ENCODE measurements around the gene C1orf174.
A peak's percentile ranks its signal among the peaks of the same experiment; 100 is the strongest.

C1orf174 gene

DNA sequence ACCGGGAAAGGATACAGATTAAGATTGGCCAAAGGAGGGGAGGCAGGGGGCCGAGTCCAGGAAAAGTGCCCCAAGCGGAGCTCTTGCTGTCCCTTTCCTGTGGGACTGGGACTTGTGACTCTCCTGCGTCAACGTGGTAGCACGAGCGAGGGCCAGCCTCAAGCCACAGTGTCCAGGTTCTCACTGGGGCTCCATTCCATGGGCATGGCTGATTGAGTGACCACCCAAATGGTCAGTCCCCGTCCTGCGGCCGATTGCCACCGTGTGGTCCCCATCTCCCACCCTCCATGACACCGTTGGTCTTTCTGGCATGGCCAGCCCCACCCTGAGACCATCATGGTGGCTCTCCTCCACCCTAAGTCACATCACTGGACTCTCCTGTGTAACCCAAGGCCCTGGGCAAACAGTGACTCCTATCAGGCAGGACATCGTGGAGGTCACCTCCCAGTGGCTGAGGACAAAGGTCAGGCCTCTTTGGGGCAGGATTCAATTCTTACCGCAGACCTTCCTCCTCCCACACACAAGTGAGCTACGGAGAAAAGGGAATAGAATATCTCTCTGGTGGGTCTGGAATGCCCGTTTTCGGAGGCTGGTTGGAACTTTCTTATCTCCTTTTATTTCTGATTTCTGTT, 8.9 kb upstream of the C1orf174 start:
- no peak for DNase-seq

DNA sequence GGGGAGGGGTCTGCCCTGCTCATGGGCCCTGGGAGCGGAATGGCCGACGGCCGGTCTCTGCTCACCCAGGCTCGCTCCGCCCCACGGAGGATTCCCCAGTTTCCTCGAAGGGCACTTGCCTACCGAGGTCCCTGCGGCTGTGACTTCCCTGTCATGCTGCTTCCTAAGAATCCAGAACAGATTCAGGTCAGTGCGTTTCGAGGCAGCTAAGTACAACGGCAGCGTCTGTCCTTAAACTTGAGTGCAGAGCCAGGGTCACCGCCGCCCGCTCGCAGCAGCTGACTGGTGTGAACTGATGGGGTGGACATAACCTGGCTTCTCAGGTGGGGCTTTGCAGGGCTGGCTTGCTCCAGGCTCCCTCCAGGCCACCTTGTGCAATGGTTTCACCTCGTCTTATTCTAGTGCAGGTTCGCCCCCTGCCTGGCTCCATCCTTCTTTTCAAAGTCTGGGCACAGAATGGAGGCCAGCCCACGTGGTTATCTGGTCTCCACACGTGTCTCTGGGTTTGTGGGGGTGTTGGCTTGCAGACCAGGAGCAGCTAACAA, 7.6 kb upstream of the C1orf174 start:
- DNase-seq = no peak

DNA sequence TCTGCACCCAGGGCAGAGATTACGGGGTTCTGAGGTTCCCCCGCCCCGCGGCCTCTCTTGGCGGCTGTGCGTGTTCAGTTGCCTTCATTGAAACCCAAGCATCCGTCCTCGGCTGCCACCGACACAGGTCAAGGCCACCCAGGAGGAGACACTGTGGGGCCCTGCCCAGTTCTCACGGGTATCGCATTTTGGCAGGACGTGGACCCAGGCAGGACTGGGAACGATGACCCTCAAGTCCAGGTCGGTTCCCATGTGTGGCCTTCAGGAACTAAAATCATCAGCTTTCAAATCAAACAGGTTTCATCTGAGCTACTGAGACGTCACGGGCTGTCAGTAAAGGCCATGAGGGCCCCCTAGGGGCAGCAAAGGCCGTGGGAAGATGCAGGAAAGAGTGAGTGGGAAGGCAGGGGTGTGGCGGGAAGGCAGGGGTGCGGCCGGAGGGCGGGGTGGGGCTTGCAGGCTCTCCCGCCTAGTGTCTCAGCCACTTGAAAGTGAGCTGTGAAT, 7.0 kb upstream of the C1orf174 start:
- peak in 1 of 2 donors; percentile 57 for DNase-seq

DNA sequence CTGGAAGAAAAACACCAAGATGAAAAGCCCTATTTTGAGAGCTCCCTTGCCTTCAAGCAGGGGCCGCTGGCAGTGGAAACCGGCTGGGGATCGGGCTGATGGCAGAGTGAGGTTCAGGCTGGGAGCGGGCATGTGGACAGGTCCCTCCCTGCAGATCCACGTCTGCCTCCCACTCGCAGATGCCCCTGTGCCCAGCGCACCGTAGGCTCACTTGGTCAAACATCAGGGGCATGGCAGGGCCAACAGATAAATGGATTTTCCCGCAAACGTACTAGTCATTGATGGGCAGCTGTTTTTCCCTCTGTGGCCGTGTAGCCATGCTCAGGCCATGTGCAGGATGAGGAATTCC, 6.6 kb upstream of the C1orf174 start:
- DNase-seq = no peak

DNA sequence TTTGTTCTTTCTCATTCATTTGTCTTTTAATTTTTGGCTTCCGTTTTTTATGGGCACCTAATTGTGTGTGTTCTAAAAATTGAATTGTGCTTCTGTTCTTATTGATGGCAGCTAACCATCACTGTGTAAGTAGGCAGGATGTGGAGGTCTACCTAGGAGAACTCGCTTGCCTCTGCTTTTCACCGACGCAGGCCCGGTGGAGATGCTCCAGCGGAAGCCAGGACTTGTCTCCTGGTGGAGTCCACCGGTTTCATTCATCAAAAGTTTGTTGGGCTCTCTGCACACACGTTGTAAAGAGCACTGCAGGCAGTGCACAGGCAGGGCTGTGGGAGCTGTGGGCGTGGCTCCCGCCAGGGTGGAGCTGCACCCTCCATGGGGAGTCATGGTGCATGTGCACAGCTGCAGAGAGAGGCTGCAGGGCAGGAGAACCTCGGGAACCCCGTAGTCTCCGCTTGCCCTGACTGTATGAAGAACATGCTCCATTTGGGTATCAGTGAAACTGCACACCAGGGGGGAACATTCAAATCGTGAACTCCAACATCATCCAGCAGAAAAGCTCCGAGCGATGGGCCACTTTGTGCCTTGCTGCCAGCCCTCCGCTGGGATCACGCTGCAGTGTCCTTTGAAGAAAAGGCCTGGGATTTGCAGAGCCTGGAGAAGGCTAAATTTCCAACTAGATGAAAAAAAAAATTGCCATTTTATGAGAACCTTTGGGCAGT, 6.0 kb upstream of the C1orf174 start:
- DNase-seq = no peak

DNA sequence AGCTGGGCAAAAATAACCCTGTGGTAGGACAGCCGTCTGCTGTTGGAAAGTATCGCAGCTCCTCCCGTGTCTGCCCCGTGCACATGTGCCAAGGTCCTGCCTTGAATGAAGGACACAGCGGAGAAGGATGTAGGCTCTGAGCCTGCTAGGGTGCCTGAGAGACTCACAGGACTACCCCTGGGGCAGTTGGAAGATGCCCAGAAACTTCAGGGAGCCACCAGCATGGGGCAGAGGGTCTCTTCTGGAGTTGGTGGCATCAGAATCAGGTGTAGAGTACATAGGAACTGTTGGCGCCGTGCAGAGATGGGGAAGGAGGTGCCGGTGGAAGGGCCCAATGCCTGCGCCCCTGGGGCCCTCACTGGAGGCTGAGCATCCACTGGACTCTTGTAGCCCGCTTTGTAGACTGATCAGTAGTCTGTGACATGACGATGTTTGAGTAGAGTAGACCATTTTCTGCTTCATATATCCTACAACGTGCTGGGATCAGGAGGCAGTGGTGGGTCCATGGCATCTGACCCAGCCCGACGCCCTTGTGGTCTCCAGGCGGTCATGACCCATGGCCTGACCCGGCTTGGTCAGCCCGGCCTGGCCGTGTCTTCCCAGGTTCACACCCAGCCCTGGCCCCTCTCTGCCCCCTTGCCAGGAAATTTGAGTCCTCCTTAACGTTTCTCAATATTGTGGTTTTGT, 5.3 kb upstream of the C1orf174 start:
- no peak for DNase-seq

DNA sequence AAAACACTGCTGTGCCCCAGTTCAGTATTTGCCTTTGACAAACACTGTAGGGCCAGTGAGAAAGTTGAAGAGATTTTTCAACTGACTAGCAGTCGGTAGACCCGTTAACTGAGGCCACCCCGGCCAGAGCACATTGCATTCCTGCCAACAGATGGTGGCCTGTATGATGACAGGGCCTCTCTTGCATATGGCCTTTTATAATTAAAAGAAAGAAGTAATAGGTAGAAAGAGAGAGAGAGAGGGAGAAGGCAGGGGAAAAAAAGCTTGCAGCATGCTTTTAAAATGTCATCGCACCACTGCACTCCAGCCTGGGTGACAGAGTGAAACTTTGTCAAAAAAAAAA, 4.7 kb upstream of the C1orf174 start:
- DNase-seq = no peak

DNA sequence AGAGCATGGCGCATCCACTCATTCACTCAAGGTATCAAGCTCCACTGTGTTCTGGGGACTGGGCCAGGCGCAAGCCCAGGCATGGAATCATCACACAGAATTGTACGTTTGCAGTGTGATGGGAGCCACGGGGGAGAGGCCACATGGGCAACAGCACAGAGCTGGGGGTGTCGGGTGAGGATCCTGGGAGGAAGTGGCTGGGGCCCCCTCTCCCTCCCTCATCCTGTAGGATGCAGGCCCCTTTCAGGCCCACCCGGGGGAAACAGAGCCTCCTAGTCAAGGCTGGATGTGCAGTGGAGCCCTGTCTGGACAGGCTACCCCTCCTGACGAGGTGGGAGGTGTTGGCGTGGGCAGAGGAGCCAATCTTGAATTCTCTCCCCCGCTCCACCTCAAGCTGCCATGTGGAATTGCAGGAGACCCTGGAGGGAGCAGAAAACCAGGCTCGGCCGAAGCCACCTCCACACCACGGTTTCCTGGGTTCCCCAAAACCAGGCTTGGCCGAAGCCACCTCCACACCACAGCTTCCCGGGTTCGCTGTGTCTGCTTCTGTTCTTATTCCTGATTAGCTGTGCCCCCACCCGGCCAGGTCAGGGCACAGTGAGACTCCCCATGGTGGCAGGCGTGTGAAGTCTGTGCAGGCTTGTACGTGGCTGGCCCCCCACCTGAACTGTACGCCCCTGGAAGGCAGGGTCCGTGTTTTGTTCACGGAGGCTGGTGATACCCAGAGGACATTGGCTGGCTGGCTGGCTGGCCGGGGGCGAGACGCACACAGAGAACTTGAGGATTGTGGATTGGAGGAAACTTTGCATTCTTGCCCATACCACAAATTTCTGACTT, 4.2 kb upstream of the C1orf174 start:
- no peak for DNase-seq

DNA sequence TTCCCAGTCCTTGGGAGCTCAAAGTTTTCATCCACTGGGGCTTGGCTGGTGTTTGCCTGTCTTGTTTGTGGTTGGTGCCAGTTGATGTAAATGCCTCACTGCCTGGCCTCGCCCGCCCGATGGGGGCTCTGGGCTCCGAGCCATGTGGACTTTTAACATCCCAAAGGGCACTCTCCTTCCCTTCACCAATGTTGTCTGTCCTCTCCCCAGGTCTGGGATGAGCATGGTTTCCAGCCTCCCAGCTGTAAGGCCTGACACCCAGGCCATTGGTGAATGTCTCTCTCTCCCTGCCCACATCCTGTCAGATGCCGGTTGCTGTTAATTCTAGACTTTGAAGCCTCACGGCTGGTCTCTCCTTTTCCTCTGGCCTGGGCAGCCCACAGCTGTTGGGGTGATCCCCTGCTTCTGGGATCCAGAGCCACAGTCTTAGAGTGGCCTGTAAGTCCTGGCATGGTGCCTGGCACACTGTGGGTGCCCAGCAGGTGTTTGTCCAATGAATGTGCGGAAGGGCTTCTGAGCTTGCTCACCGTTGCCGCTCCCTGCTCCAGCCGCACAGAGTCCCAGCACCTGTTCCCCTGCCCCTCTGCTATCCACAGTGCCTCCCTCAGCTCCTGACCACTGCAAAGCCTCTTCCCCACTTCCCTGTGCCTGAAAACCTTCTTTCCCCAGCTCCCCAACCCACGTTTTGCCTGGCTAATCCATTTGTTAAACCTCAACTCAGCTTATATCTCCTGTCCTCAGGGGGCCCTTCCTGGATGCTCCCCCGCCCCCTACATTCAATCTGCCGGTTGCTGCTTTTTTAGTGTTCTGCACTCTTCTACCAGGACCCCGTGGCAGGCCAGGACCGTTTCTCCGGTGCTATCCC, 3.3 kb upstream of the C1orf174 start:
- no peak for DNase-seq

DNA sequence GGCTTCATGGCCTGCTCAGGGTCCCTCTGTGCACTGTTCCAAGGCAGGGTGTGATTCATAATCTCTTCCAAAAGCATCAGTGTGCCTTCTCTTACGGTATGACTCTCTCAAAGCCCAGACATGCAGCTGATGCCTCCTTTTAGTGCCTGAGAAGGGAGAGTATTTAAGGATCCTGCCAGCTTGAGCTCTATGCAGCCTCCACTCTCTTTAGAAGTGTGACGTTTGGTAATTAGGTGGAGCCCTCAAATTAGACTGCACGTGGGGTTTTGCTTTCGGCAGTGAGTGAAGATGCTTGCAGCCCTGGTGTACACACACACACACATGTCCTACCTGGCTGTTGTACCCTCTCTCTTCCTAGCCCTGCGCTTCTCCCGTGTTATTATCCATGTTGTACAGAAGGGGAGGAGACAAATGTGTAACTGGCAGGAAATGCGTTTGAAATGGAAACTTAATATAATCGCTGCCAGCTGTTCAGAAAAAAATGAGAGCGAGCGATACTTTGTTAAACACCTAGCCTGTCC, 2.6 kb upstream of the C1orf174 start:
- no peak for DNase-seq

DNA sequence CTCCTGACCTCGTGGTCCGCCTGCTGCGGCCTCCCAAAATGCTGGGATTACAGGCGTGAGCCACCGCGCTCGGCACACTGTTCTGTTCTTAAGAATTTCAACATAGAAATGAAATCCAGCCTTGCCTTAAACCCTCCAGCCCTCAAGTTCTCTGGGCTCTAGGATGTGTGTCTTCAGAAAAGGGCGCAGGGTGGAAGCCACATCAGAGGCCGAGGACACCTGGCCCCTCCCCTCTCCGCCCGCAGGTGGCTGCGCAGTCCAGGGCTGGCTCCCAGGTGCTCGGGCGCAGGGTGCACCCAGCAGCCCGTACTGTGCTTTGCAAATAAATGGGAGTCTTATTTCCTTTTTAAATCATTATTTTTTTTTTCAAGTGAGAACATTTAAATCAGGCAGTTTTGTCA, 2.0 kb upstream of the C1orf174 start:
- peak in 1 of 2 donors; percentile 22 for DNase-seq

DNA sequence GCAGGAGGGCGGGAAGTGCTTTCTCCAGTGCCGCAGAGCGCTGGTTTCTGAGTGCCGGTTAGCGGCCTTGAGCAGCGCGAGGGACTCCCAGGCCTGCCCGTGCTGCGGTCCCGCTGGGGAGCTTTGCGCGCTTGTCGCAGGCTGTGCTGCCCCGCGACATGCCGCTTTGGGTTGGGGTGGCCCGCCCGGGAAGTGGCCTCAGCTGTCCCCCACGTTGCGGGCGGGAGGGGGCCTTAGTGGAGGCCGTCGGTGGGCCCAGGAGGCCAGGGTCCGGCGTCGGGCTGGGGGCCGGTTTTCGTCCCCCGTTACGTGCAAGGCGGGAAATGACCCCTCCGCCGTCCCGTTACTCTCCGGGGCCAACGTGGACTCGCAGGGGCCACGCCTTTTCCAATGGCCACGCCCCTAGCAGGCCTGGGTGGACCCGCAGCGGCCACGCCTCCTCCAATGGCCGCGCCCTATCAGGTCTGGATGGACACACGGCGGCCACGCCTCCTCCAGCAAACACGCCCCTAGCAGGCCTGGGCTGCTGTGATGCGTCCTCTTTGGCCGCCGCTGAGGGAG, 977 bp upstream of the C1orf174 start:
- peak; percentile 88 to 94 for DNase-seq

DNA sequence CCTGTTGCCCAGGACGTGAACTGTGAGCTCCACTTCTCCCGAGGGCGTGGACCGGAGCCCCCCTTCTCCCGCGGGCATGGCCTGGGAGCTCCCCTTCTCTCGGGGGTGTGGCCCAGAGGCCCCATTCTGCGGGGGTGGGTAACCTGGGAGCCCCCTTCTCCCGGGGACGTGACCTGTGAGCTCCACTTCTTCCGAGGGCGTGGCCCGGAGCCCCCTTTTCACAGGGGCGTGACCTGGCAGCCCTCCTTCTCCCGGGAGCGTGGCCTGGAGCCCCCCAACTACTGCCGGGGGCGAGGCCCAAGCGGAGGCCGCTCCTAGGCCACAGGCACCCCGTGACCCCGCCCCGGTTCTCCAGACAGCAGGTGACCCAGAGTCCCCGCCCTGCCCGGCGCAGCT, 320 bp downstream of the C1orf174 start:
- no peak for DNase-seq

DNA sequence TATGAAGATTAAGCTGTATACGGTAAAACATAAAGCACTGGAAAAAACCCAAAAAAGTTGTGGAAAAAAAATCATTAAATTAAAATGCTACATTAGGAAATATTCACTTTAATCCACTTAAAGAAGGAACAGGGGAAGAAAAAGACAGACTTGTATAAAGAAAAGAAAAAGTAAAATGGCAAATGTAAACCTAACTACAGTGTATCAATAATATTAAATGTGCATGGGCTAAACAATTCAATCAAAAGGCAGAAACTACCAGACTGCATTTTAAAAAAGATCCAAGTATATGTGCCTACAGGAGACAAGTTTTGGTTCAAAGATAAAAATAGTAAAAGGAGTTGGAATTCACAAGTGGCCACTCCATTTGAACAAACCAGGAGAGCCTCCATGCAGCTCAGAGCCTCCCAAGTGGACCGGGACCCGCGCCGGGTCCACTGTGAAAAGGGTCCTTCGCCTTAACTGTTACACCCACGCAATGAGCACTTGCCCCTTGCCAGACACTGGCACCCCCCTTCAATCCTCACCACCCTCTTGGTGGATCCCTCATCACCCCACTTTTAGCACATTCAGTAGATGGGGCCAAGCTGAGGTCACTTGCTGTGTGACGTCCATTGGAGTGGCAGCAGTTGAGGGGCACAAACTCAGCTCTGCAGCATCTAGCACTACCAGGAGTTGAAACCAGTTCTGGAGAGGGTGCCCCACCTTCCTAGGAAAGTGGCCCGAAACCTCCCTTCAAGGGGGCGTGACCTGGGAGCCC, 898 bp downstream of the C1orf174 start:
- no peak for DNase-seq

DNA sequence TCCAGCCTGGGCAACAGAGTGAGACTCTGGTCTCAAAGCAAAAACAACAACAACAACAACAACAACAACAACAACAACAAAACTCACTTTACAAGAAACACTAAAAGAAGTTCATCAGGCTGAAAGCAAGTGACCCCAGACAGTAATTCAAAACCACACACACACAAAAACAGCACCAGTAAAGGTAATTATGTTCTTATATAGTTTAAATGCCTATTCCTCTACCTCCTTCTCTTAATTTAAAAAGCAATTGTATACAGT, 1.7 kb downstream of the C1orf174 start:
- DNase-seq = no peak

DNA sequence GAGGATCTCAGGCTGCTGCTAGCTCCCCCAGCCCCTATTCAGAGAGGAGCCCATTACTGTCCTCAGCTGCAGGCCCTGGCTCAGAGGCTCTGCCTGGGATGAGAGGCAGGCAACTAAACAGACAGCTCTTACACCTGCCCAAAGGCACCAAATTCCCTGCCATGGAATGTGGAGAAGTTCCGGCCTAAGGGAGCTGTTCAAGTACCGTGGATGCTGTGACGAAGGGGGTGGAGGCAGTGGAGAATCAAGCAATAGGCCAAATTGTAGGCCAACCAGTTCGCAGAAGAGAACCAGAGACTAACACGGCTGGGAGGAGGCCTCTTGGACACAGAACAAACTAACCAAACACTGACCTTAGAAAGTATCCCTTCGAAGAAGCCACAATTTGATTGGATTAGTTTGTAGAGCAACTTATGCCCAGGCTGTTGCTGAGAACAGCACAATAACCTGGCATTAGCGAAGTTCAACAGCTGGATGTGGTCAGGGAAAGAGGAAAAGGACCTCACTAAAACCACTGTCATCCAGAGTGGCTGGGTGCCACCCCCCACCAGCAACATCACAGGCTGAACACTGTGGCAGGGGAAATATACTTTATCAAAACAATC, 3.6 kb downstream of the C1orf174 start:
- no peak for DNase-seq

DNA sequence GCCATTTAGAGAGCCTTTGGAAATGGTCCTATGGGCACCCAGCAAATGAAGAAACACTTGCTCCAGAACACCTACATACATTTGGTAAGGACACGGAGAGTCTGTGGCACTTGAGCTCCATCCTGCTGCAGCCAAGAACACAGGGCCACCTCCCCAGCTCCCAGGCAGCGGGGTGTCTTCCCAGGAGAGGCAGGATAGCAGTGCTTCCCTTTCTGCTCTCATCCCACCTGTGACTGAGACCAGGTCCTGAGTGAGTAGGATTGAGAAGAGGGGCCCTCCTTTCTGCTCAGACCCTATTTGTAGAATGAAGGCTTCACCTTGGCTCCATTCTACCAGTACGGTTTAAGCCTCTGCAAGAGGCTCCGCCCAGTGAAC, 4.1 kb downstream of the C1orf174 start:
- no peak for DNase-seq

DNA sequence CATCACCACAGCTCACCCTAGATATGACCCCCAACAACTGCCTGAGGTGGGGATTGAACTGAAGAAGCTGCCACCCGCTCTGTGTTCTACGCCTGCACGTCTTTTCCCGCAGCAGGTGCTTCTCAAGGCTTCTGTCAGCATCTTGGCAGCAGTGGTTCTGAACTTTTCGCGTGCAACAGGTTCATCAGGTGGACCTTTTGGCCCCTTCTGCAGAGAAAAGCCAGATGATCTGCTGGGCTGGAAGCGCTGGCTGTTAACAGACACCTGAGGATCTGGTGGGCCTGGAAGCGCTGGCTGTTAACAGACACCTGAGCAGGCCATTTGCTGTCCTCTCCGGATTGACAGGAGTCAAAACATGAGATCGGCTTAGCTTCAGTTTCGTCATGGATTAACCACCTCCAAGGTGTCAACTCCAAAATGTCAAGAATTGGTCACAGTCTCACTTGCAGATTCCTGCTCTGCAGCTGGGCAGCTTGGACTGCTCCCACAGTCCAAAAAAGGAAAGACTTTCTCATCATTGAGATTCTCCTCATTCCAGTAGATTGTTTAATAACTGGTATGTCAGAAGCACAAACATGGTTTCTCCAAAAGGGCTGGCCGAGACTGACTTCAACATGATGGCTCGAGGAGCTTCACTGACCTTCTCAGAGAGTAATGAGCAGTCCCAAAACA, 4.7 kb downstream of the C1orf174 start:
- DNase-seq = no peak

DNA sequence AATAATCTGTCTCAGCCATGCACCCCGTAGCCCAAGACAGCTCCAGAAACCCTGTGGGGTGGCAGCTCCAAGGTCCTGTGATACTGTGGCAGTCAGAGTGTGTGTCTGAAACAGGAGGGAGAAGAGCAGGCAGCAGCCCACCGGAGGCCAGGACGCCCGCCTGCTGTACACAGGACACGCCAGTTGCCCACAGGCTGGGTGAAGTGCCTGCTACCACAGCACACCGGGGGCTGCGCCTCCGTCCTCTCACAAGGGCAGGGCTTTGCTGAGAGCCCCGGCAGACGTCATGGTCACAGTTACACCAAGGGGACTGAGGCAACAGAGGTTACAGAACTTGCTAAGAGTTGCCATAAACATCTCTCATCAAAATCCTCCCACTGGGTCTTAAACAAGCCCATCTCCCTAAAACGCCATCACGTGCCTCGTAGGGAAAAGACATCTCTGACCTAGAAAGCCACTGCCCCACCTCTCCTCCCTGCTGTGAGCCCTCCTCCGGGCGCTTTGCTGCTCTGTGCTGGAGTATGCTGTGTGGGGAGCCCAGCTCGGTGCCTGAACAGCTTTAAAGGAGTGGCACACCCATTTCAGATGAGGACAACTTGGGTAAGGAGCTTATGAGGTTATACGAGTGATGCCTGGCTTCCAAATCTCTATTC, 5.3 kb downstream of the C1orf174 start:
- DNase-seq = no peak
